Loucy (cell line): ENCODE data around the gene TRAPPC14.

Experiments used
- CTCF ChIP-seq: fragments of 200-600 bp; sonication (generic); conservative IDR thresholded peaks from 2 replicates; pipeline ENCODE4 v1.5.1; 2014; ENCODE audit warnings: mild to moderate bottlenecking, antibody characterized with exemption, low read length
- EZH2phosphoT487 ChIP-seq: fragments of 200-600 bp; IDR thresholded peaks from 2 replicates; pipeline ENCODE4 v1.6.1; 2018; ENCODE audit warnings: antibody characterized with exemption, mild to moderate bottlenecking, moderate library complexity, borderline replicate concordance

DNA sequence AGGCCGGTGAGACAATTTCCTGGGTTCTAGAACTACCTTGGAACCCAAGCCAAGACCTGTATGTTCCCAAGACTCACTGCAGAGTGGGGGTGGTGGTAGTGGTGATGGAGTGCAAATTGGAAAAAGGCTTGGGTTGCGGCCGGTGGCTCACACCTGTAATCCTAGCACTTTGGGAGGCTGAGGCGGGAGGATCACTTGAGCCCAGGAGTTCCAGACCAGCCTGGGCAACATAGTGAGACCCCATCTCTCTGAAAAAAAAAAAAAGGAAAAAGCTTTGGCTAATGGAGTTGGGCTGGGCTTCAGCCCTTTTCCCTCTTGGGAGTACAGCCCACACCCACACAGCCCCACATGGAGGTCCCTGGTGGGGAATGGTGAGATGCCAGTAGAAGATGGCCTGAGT is 53.0 kb downstream of the TRAPPC14 start:
- no peak for TF ChIP-seq CTCF
- no peak for TF ChIP-seq EZH2phosphoT487
